Inferior parietal cortex (tissue), 1 donor: ENCODE measurements around the gene UBE2Q2.
A peak's percentile ranks its signal among the peaks of the same experiment; 100 is the strongest.
"Not testable (repeated sequence)": the region's sequence is repeated elsewhere in the genome, so short reads cannot be mapped to it uniquely, and the experiment has no call there.

Source experiments
- DNase-seq: peaks from one replicate; pipeline ENCODE4 v3.0.0-alpha.2; 2016; ENCODE audit errors: extremely low spot score

UBE2Q2 gene

GRCh38 chr15:75842722-75843677 lies at the start of gene UBE2Q2:
TSS of gene UBE2Q2 (plus strand) at chr15:75843447. CDS start at chr15:75843667, 220 bp downstream.
- DNase-seq: peak; percentile 46

- DNase-seq: no peak
Measured at GRCh38 chr15:75796321-75796720, 46.9 kb upstream of the UBE2Q2 start.

- not testable (repeated sequence) for DNase-seq
Measured at GRCh38 chr15:75797146-75797545, 46.1 kb upstream of the UBE2Q2 start.

GRCh38 chr15:75799190-75799589 lies 44.1 kb upstream of the UBE2Q2 start:
- no peak for DNase-seq

- not testable (repeated sequence) for DNase-seq
Measured at GRCh38 chr15:75800409-75800808, 42.8 kb upstream of the UBE2Q2 start.

GRCh38 chr15:75801859-75802593 lies 41.2 kb upstream of the UBE2Q2 start:
- peak; percentile 71 for DNase-seq

GRCh38 chr15:75807486-75807885 lies 35.8 kb upstream of the UBE2Q2 start:
- not testable (repeated sequence) for DNase-seq

GRCh38 chr15:75808009-75808408 lies 35.2 kb upstream of the UBE2Q2 start:
- DNase-seq: not testable (repeated sequence)

- DNase-seq: no peak
Measured at GRCh38 chr15:75808563-75808962, 34.7 kb upstream of the UBE2Q2 start.

GRCh38 chr15:75809986-75810750 lies 33.1 kb upstream of the UBE2Q2 start:
- no peak for DNase-seq

GRCh38 chr15:75810874-75811498 lies 32.3 kb upstream of the UBE2Q2 start:
- no peak for DNase-seq

- DNase-seq: no peak
Measured at GRCh38 chr15:75811626-75812025, 31.6 kb upstream of the UBE2Q2 start.

GRCh38 chr15:75814794-75815193 lies 28.5 kb upstream of the UBE2Q2 start:
- DNase-seq: no peak

- DNase-seq: no peak
Measured at GRCh38 chr15:75815811-75816719, 27.2 kb upstream of the UBE2Q2 start.

GRCh38 chr15:75817138-75817935 lies 25.9 kb upstream of the UBE2Q2 start:
- DNase-seq: no peak

GRCh38 chr15:75820206-75820605 lies 23.0 kb upstream of the UBE2Q2 start:
- no peak for DNase-seq

GRCh38 chr15:75821786-75822345 lies 21.4 kb upstream of the UBE2Q2 start:
- DNase-seq: no peak

- no peak for DNase-seq
Measured at GRCh38 chr15:75822685-75823278, 20.5 kb upstream of the UBE2Q2 start.
